Mesodermal cell (in vitro differentiated cells): ENCODE results near the gene SNX33.

Experiments
- H3K27ac ChIP-seq: 2 replicates; pipeline ENCODE4 v1.7.0; 2013; ENCODE audit warnings: mild to moderate bottlenecking, low read depth, low read length, moderate library complexity; ENCODE audit not compliant: severe bottlenecking
- H3K36me3 ChIP-seq: 2 replicates; pipeline ENCODE4 v1.7.1; 2013; ENCODE audit warnings: mild to moderate bottlenecking, low read length, moderate library complexity; ENCODE audit not compliant: control insufficient read depth, insufficient read depth
- H3K4me1 ChIP-seq: one replicate; pipeline ENCODE4 v1.7.1; 2013; ENCODE audit warnings: mild to moderate bottlenecking, low read length; ENCODE audit not compliant: insufficient read depth, control insufficient read depth, poor library complexity, severe bottlenecking
- H3K4me3 ChIP-seq: 2 replicates; pipeline ENCODE4 v1.7.0; 2013; ENCODE audit warnings: low read length, control low read depth, mild to moderate bottlenecking; ENCODE audit not compliant: insufficient read depth, poor library complexity, severe bottlenecking; ENCODE audit errors: extremely low read depth
- H3K9me3 ChIP-seq: 2 replicates; pipeline ENCODE4 v1.7.1; 2013; ENCODE audit warnings: mild to moderate bottlenecking, low read length, moderate library complexity; ENCODE audit not compliant: control insufficient read depth
- WGBS, 2 experiments: methylation state at CpG; one replicate each; pipeline ENCODE4 v1.1.5; 2013; ENCODE audit warnings: missing lambda C conversion rate in 2 of 2; ENCODE audit not compliant: insufficient coverage in 2 of 2; 5-methylcytosine and 5-hydroxymethylcytosine counted together

The SNX33 gene

DNA sequence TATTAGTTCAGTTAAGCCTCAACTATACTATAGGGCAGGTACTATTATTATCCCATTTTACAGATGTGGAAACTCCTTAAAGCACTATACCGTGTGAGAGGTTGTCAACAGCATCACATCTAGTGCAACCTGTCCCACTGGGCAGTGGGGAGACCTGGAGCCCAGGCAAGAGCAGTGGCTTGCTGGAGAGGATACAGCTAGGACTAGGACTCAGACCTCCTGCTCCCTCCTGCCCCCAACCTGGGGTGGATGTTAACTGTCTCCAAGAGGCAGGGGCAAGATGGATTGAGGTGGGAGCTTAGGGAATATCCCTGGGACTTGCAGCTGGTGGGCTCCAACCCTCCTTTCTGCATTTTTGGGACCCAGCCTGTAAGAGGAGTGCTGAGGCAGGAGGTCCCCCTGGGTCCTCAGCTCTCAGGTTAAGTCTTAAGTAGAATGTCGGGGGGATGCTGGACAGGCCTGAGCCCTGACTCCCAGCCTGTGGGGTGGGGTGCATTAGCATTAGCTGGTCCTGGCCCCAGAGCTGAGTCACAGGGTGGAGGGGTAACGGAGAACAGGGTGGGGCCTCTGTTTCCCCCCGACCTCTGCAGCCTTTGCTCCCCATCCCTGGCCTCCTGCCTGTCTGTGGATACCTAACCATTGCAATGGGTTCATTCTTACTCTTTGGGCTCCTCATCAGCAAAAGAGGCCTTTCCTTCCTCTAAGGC lies 6.6 kb downstream of the SNX33 start:
- peaks cover 79% of the 10 kb centered on the region for H3K36me3 ChIP-seq
- 92 to 95% methylated on average over 3 to 4 of the region's 4 CpGs for WGBS, 2 experiments
- peaks cover 37% of the 10 kb centered on the region for H3K4me1 ChIP-seq
- no peaks in the 10 kb centered on the region for H3K9me3 ChIP-seq
- H3K27ac ChIP-seq = no peak overlapping the region
- no peak overlapping the region for H3K4me3 ChIP-seq

DNA sequence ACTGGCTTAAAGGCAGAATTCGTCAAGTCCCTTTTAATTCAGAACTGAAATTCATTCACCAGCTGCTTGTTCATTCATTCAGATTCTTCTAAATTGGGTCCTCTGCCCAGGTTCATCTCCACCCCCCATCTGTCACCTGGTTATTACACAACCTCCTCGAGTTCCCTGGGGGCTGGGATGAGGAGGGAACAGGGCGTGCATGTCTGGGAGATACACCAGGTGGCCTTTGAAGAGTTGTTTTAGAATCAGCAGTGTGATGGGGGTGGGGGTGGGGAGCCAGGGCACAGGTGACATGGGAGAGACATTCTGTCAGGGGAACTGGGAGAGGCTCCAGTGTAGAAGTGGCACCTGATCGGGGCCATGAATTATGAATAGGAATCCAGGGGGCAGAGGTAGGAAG lies 8.2 kb downstream of the SNX33 start:
- Histone ChIP-seq H3K36me3 (peaks cover 64% of the 10 kb centered on the region), H3K27ac (no peak overlapping the region), H3K9me3 (no peaks in the 10 kb centered on the region), H3K4me1 (peaks cover 33% of the 10 kb centered on the region), H3K4me3 (no peak overlapping the region)
- 96 to 100% methylated on average over 2 to 3 of the region's 4 CpGs for WGBS, 2 experiments

DNA sequence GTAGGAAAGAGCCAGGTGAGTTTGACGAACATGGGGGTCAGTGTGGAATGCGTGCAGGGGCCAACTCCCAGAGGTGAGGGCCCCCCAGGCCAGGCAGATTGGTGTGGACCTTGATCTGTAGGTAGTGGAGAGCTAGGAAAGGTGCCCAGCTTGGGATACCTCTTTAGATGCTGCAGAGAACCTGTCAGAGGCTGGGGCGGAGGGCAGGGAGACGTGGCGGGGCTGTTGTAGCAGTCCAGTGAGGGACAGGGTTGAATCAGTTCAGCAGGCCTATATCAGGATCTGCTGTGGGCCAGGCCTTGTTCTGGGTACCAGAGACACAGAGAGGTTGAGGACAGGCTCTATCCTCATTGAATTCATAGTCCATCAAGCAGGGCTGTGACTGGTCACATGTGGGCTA lies 8.6 kb downstream of the SNX33 start:
- Histone ChIP-seq H3K4me1 (peaks cover 31% of the 10 kb centered on the region), H3K36me3 (peaks cover 60% of the 10 kb centered on the region), H3K27ac (no peak overlapping the region), H3K9me3 (no peaks in the 10 kb centered on the region), H3K4me3 (no peak overlapping the region)
- WGBS, 2 experiments = 97% methylated on average over 5 of the region's 5 CpGs

DNA sequence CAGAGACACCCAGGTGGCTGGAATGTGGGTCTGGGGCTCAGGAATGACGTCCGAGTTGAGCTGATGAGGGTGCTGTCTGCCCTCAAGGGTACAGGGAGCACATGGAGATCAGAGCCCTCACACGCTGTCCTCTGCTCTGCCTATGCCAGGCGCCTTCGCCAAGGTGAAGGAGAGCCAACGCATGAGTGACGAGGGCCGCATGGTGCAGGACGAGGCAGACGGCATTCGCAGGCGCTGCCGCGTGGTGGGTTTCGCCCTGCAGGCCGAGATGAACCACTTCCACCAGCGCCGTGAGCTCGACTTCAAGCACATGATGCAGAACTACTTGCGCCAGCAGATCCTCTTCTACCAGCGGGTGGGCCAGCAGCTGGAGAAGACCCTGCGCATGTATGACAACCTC lies 9.1 kb downstream of the SNX33 start:
- no peaks in the 10 kb centered on the region for H3K9me3 ChIP-seq
- H3K27ac ChIP-seq = no peak overlapping the region
- H3K36me3 ChIP-seq = peaks cover 58% of the 10 kb centered on the region
- peaks cover 31% of the 10 kb centered on the region for H3K4me1 ChIP-seq
- no peak overlapping the region for H3K4me3 ChIP-seq
- WGBS, 2 experiments = 95 to 97% methylated on average over 21 to 22 of the region's 22 CpGs

DNA sequence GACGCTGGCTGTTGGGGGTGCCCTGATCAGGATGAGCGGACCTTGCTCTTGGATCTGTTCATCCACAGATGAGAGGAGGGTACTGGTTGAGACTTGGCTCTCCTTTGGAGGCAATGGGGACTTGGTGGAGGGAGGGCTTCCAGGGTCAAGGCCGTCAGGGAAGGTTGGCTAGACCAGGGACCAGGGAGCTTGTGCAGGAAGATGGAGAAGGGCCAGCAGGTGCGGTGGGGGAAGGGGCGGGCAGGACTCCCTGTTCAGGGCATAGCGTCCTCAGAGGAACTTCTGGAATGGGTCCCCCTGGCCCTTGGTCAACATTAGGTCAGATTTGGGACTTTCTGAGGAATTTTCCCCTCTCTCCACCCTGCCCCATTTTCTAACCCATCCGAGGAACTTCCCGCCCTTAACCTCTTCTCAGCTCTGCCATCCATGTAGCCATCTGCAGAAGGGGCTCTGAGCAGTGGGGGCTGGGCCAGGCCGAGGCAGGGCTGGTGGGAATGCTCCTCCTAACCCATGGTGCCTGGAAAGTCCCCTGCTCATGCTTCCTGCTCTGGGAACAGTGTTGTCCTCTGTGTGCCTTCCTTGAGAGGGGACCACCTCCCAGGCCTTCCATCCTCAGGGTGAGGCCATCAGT lies 11.5 kb downstream of the SNX33 start:
- 78 to 92% methylated on average over 5 to 8 of the region's 9 CpGs for WGBS, 2 experiments
- no peak overlapping the region for H3K4me3 ChIP-seq
- no peak overlapping the region for H3K27ac ChIP-seq
- peaks cover 44% of the 10 kb centered on the region for H3K36me3 ChIP-seq
- H3K9me3 ChIP-seq = no peaks in the 10 kb centered on the region
- H3K4me1 ChIP-seq = peaks cover 16% of the 10 kb centered on the region

DNA sequence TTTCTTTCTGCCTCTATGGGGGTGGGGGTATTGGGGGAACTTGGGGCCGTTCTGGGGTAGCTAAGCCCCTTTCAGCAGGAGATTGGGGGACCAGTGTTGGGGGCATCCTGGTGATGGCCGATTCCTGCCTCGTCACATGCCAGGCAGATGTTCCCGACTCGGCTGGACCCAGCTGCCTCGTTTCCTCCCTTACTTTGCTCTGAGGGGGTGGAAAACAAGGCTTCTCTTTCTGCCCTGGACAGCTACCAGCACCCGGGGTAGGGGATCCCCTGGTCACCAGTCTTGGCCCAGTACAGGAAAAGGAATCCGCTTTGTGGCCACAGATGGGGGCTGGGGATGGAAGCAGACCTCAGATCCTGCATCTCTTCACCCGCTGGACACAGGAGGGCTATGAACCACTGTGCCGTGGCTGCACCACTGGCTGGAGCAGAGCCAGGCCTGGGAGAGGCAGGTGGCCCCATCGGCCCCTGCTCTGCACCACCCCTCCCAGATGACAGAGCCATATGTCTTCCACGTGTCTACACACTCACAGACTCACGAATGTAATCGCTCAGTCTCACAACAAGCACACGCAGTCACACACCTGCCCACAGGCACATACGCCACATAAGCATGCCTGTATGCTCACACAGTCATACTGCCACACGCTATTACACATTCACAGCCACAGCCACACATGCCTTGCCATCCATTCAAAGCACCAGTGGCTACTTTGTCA lies 12.4 kb downstream of the SNX33 start:
- H3K4me1 ChIP-seq = peaks cover 16% of the 10 kb centered on the region
- 95 to 96% methylated on average over 12 to 15 of the region's 17 CpGs for WGBS, 2 experiments
- no peak overlapping the region for H3K27ac ChIP-seq
- peaks cover 36% of the 10 kb centered on the region for H3K36me3 ChIP-seq
- no peak overlapping the region for H3K4me3 ChIP-seq
- H3K9me3 ChIP-seq = no peaks in the 10 kb centered on the region

DNA sequence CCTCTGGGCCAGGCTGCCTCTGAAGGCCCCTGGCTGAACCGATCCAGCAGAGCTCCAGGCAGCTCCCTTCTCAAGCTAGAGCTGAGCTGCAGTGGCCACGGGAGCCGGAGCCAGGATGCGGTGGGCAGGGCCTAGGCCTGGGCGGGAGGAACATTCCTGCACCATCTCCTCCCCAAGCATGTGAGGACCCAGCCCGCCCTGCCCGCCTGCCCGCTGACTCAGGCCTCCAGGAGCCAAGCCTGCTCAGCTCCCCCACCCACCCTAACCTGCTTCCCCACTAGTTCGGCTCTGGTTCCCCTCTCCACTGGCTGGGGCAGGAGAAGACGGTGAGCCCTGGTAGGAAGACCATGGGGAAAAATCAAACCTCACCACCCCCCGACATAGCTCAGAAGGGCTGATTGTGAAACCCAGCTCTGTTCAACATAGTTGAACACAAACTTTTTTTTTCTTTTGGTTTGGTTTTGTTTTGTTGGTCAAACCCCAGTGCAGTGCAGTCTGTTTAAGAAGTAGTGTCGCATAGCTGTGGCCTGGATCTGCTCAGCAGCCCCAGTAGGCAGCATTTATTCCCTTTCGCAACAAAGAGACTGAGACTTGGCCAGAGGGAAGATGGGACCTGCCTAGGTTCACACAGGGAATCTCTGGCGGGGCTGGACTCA lies 13.5 kb downstream of the SNX33 start:
- WGBS, 2 experiments = 52 to 79% methylated on average over 6 to 8 of the region's 14 CpGs

DNA sequence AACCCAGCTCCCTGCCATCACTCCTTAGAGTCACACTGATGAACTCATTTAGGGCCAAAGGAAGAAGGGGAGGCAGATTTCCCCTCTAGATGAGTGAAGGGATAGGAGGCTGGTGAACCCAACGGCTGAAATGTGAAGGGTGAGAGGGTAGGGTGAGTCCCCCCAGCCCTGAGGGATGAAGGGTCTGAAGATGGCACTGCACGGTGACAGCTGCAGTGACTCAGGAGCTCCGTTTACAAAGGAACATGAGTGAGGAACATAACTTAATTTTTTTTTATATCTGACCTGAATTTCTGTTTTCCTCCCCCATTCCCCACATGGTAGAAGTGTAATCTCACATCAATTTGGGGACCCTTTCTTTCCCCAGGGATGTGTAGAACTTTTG lies 14.0 kb downstream of the SNX33 start:
- Histone ChIP-seq H3K4me1 (peaks cover 26% of the 10 kb centered on the region), H3K27ac (no peak overlapping the region), H3K9me3 (no peaks in the 10 kb centered on the region), H3K4me3 (no peak overlapping the region), H3K36me3 (peaks cover 21% of the 10 kb centered on the region)
- 100% methylated on average over 1 of the region's 3 CpGs; no CpG with 5 or more reads in 1 of the 2 experiments for WGBS, 2 experiments

More for the DNA sequence above, 13.5 kb downstream of the SNX33 start:
- Histone ChIP-seq H3K4me3 (no peak overlapping the region), H3K4me1 (peaks cover 20% of the 10 kb centered on the region), H3K9me3 (no peaks in the 10 kb centered on the region), H3K36me3 (peaks cover 26% of the 10 kb centered on the region), H3K27ac (peak overlapping the region; percentile 76)

DNA sequence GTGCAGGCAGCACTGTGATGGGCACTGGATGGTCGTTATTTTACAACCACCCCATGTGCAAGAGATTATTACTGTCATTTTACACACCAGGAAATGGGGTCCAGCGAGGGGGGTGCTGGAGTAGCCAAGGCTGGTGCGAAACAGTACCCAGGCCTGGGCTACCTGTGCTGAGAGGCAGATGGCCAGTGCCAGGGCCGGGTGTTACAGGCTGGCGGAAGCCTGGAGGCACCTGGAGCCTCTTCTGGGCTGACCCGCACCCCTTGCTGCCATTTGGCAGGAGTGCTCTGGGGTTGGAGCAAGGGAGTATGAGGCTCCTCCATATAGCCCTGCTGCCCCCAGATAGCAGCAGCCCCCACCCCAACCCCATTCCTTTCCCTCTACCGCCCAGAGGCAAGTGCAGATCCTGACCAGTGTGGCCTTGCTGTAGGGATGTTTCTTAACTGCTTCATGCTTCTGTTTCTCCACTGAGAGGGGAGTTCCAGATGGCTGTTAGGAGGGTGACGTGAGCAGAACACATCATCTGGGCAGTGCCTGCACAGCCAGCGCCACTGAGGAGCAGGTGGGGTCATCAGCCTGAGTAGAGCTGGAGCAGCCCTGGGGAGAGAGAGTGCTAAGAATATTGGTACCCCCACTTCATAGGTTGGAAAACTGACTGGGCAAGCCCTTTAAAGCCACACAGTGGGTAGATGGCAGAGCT lies 15.3 kb downstream of the SNX33 start:
- peaks cover 30% of the 10 kb centered on the region for H3K4me1 ChIP-seq
- WGBS, 2 experiments = 84 to 99% methylated on average over 4 to 7 of the region's 9 CpGs
- H3K27ac ChIP-seq = no peak overlapping the region
- no peak overlapping the region for H3K4me3 ChIP-seq
- H3K9me3 ChIP-seq = no peaks in the 10 kb centered on the region
- peaks cover 9% of the 10 kb centered on the region for H3K36me3 ChIP-seq

DNA sequence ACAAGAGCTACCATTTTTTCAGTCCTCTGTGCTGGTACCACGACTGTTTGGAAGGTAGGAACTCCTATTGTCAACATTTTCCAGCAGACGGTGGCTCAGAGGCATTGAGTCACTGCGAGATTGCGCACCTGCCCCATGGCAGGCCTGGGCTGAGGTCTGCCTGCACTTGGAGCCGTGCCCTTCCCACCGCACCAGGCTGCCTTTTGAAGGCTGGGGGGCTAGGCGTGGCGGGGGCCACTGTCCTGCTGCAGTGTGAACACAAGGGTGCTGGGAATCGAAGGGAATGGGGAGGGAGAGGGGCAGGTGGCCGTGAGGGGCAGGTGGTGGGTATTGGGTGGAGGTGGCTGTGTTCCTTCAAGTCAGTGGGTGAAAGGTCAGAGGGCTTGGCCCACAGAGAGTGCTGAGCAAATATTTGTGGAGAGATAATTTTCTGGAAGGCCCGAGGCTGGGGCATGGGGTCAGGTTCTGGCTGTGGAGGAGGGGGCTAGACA lies 16.3 kb downstream of the SNX33 start:
- Histone ChIP-seq H3K9me3 (no peaks in the 10 kb centered on the region), H3K36me3 (no peaks in the 10 kb centered on the region), H3K27ac (no peak overlapping the region), H3K4me3 (no peak overlapping the region), H3K4me1 (peaks cover 30% of the 10 kb centered on the region)
- WGBS, 2 experiments = 92% methylated on average over 8 to 9 of the region's 11 CpGs
